GM13976 (cell line): ENCODE data around the gene TRAF3.
A peak's percentile ranks its signal among the peaks of the same experiment; 100 is the strongest.

Source experiments
- DNase-seq: peaks from one replicate; pipeline ENCODE4 v3.0.0; 2012; ENCODE audit warnings: low spot score
- CTCF ChIP-seq: IDR thresholded peaks from 2 replicates; pipeline ENCODE4 v1.5.1; 2012; ENCODE audit warnings: borderline replicate concordance, mild to moderate bottlenecking; ENCODE audit not compliant: insufficient read depth; ENCODE audit errors: extremely low read depth, missing control alignments, control extremely low read depth
- in situ Hi-C: fragments of 300-500 bp; cut with MboI; formaldehyde crosslinking; loops from one replicate; pipeline ENCODE4 v1.12.0; 2022; ENCODE audit warnings: low sequenced_read_pairs, mixed read lengths, inconsistent platforms; ENCODE audit not compliant: unreplicated experiment

The TRAF3 gene

GRCh38 chr14:102776761-102777710 is at the start of gene TRAF3:
TRAF3 (plus strand) TSS chr14:102777449; CDS start chr14:102870202, 92,753 bp downstream.
- no peak for TF ChIP-seq CTCF
- in situ Hi-C loops = no loop called here
- peak; percentile 94 for DNase-seq

GRCh38 chr14:102728501-102728900 is 48.7 kb upstream of the TRAF3 start:
- in situ Hi-C loops = no loop called here
- DNase-seq = no peak
- TF ChIP-seq CTCF = no peak

- DNase-seq = no peak
- TF ChIP-seq CTCF = no peak
- in situ Hi-C loops = no loop called here
These were observed 48.0 kb upstream of the TRAF3 start for GRCh38 chr14:102729268-102729667.

GRCh38 chr14:102729825-102730224 is 47.4 kb upstream of the TRAF3 start:
- no peak for TF ChIP-seq CTCF
- in situ Hi-C loops = no loop called here
- no peak for DNase-seq

- no peak for DNase-seq
- no peak for TF ChIP-seq CTCF
- in situ Hi-C loops = no loop called here
These were observed 46.0 kb upstream of the TRAF3 start for GRCh38 chr14:102731101-102731870.

- DNase-seq = no peak
- in situ Hi-C loops = no loop called here
- no peak for TF ChIP-seq CTCF
These were observed 45.1 kb upstream of the TRAF3 start for GRCh38 chr14:102731871-102732800.
